Measurements from ENCODE around the gene CAST. TPM values are rescaled to one million over a fixed set of nuclear protein-coding genes. Genes with fewer than 3 reads are reported as not detected.
"Not testable (repeated sequence)": the region's sequence is repeated elsewhere in the genome, so short reads cannot be mapped to it uniquely, and the experiment has no call there.

CAST gene
- 100 to 1,000 TPM; 399 TPM for total RNA-seq
- long read RNA-seq, full-length matches to known transcripts, result 24 of 171 reads
- long read RNA-seq, partial matches to known transcripts, result 79 of 171 reads
- long read RNA-seq, other reads (novel, unspliced or antisense), result 68 of 171 reads

- ATAC-seq, result peak; percentile 51
- intact Hi-C loops (cut with DNase I, micrococcal nuclease), result no loop called here
- peak; percentile 91 to 95 for DNase-seq
Observed at GRCh38 chr5:96661855-96662724, at the start of gene CAST. CAST (plus strand) TSS chr5:96662376; CDS start chr5:96662423, 47 bp downstream.

- ATAC-seq (peak; percentile 72), DNase-seq (peak; percentile 40 to 55)
- intact Hi-C loops (cut with DNase I, micrococcal nuclease), result loop anchor here in 1 of 2 donors (5.0 kb wide), 1 partner anchor 548 kb away; no protein-coding TSS in a partner anchor
Observed at GRCh38 chr5:96614110-96614691, 48.0 kb upstream of the CAST start.

- ATAC-seq, result no peak
- intact Hi-C loops (cut with DNase I, micrococcal nuclease), result loop anchor here in 1 of 2 donors (5.0 kb wide), 1 partner anchor 137 kb away; no protein-coding TSS in a partner anchor
- DNase-seq, result no peak
Observed at GRCh38 chr5:96615223-96615622, 47.0 kb upstream of the CAST start.

GRCh38 chr5:96616801-96617200 lies 45.4 kb upstream of the CAST start:
- ATAC-seq (peak; percentile 94), DNase-seq (peak; percentile 36 to 57)

GRCh38 chr5:96618311-96619016 lies 43.7 kb upstream of the CAST start:
- intact Hi-C loops (cut with DNase I, micrococcal nuclease), result loop anchor here in 1 of 2 donors (5.0 kb wide), 1 partner anchor 134 kb away; no protein-coding TSS in a partner anchor

More at GRCh38 chr5:96616801-96617200, 45.4 kb upstream of the CAST start:
- intact Hi-C loops (cut with DNase I, micrococcal nuclease), result loop anchor here in 1 of 2 donors (5.0 kb wide), 1 partner anchor 136 kb away; no protein-coding TSS in a partner anchor

GRCh38 chr5:96619946-96620345 lies 42.2 kb upstream of the CAST start:
- intact Hi-C loops (cut with DNase I, micrococcal nuclease), result loop anchor here in 1 of 2 donors (5.0 kb wide), 1 partner anchor 132 kb away; no protein-coding TSS in a partner anchor
- ATAC-seq, result no peak
- DNase-seq, result no peak

More at GRCh38 chr5:96618311-96619016, 43.7 kb upstream of the CAST start:
- DNase-seq, ATAC-seq: not testable (repeated sequence)

GRCh38 chr5:96624596-96624995 lies 37.6 kb upstream of the CAST start:
- ATAC-seq, result no peak
- intact Hi-C loops (cut with DNase I, micrococcal nuclease), result no loop called here
- DNase-seq, result no peak

GRCh38 chr5:96625365-96625764 lies 36.8 kb upstream of the CAST start:
- intact Hi-C loops (cut with DNase I, micrococcal nuclease), result no loop called here
- ATAC-seq (no peak), DNase-seq (no peak)

GRCh38 chr5:96626956-96627355 lies 35.2 kb upstream of the CAST start:
- ATAC-seq (peak; percentile 25), DNase-seq (no peak)
- intact Hi-C loops (cut with DNase I, micrococcal nuclease), result no loop called here

GRCh38 chr5:96627792-96628398 lies 34.3 kb upstream of the CAST start:
- intact Hi-C loops (cut with DNase I, micrococcal nuclease), result no loop called here
- no peak for DNase-seq
- ATAC-seq, result peak; percentile 93

GRCh38 chr5:96628406-96628805 lies 33.8 kb upstream of the CAST start:
- DNase-seq (no peak), ATAC-seq (no peak)
- intact Hi-C loops (cut with DNase I, micrococcal nuclease), result no loop called here

GRCh38 chr5:96629774-96630173 lies 32.4 kb upstream of the CAST start:
- ATAC-seq (no peak), DNase-seq (no peak)
- intact Hi-C loops (cut with DNase I, micrococcal nuclease), result no loop called here

- intact Hi-C loops (cut with DNase I, micrococcal nuclease), result no loop called here
- ATAC-seq (no peak), DNase-seq (no peak)
Observed at GRCh38 chr5:96633820-96634219, 28.4 kb upstream of the CAST start.

- DNase-seq, result no peak
- ATAC-seq, result no peak
- intact Hi-C loops (cut with DNase I, micrococcal nuclease), result no loop called here
Observed at GRCh38 chr5:96634881-96635280, 27.3 kb upstream of the CAST start.

GRCh38 chr5:96636046-96636445 lies 26.1 kb upstream of the CAST start:
- intact Hi-C loops (cut with DNase I, micrococcal nuclease), result no loop called here
- ATAC-seq, result no peak
- no peak for DNase-seq

- DNase-seq (no peak), ATAC-seq (no peak)
- intact Hi-C loops (cut with DNase I, micrococcal nuclease), result no loop called here
Observed at GRCh38 chr5:96636594-96636993, 25.6 kb upstream of the CAST start.

GRCh38 chr5:96637196-96637595 lies 25.0 kb upstream of the CAST start:
- no peak for ATAC-seq

GRCh38 chr5:96638561-96638960 lies 23.6 kb upstream of the CAST start:
- no peak for DNase-seq
- intact Hi-C loops (cut with DNase I, micrococcal nuclease), result no loop called here
- ATAC-seq, result no peak

More at GRCh38 chr5:96637196-96637595, 25.0 kb upstream of the CAST start:
- DNase-seq, result no peak
- intact Hi-C loops (cut with DNase I, micrococcal nuclease), result no loop called here

- no peak for DNase-seq
- no peak for ATAC-seq
- intact Hi-C loops (cut with DNase I, micrococcal nuclease), result no loop called here
Observed at GRCh38 chr5:96640696-96641095, 21.5 kb upstream of the CAST start.
